Colonic mucosa (tissue), 4 donors: ENCODE results near the gene DLG3. TPM values are rescaled to one million over a fixed set of nuclear protein-coding genes. Genes with fewer than 3 reads are reported as not detected.
"Not testable (repeated sequence)": the region's sequence is repeated elsewhere in the genome, so short reads cannot be mapped to it uniquely, and the experiment has no call there.

Source experiments
- DNase-seq: peaks from one replicate; pipeline ENCODE4 v3.0.0-alpha.2; 2020
- H3K27ac ChIP-seq: fragments of 200-600 bp; one replicate; pipeline ENCODE4 v1.8.0; 2021
- H3K27me3 ChIP-seq: fragments of 200-600 bp; one replicate; pipeline ENCODE4 v1.8.0; 2021
- H3K36me3 ChIP-seq: fragments of 200-600 bp; one replicate; pipeline ENCODE4 v1.8.0; 2021
- H3K4me1 ChIP-seq: fragments of 200-600 bp; one replicate; pipeline ENCODE4 v1.8.0; 2021; ENCODE audit warnings: mild to moderate bottlenecking
- H3K4me3 ChIP-seq: fragments of 200-600 bp; one replicate; pipeline ENCODE4 v1.8.0; 2021
- H3K9ac ChIP-seq, 2 donors: one replicate each; pipeline ENCODE4 v1.7.0; 2013; ENCODE audit warnings: control low read depth in 2 of 2, low read depth in 2 of 2, low read length in 2 of 2
- H3K9me3 ChIP-seq: fragments of 200-600 bp; one replicate; pipeline ENCODE4 v1.8.0; 2021
- intact Hi-C: fragments of 100-400 bp; cut with DNase I; formaldehyde crosslinking; loops from one replicate; pipeline ENCODE4 v1.14.1; 2022
- total RNA-seq, 2 donors: library from RNA; stranded (reverse); fragmentation: NEBNext Ultra II Directional in 1 of 2; extraction: Animal tissue kit (Norgen Biotek cat#: 25700) in 1 of 2; gene quantifications; one replicate each; pipeline ENCODE4 v1.2.1, GENCODE V29; 2021
- TF ChIP-seq, protein P1 (sequence below): fragments of 200-600 bp; IDR thresholded peaks from one replicate; pipeline ENCODE4 v1.8.0; 2022; ENCODE audit warnings: antibody characterized with exemption, mild to moderate bottlenecking
- donor health status: healthy.
- donor health status: DM: no; HTN: no; CAD: no.
- donor health status: DM: no; HTN: no; CAD: no.

DLG3 gene
- total RNA-seq, 2 donors from 2014 or later: 68.9 to 78.9 TPM

DNA sequence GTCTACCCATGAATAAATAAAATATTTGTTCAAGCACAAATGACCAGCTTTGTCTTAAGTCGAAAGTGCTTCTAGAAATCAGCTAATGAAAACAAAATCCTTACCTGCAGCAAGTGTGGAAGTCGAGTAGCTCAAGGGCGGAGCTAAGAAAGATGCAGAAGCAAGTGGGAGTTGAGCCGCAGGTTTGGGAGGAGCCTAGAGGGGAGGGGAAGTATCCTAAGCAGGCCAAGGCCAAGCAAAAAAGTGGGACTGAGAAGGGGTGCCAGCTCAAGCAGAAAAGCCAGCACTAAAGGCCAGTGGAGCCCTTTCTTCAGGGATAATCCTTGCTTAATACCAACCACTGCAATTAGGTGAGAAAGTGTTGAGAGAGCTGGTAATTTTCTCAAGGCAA lies 60.8 kb downstream of the DLG3 start:
- no peaks in the 10 kb centered on the region for H3K9me3 ChIP-seq
- no peaks in the 10 kb centered on the region for H3K4me1 ChIP-seq
- intact Hi-C loops: no loop called here
- no peak overlapping the region for H3K27ac ChIP-seq
- DNase-seq: no peak
- peaks cover 2% of the 10 kb centered on the region for H3K27me3 ChIP-seq
- no peak overlapping the region for H3K9ac ChIP-seq
- TF ChIP-seq, protein P1, sequence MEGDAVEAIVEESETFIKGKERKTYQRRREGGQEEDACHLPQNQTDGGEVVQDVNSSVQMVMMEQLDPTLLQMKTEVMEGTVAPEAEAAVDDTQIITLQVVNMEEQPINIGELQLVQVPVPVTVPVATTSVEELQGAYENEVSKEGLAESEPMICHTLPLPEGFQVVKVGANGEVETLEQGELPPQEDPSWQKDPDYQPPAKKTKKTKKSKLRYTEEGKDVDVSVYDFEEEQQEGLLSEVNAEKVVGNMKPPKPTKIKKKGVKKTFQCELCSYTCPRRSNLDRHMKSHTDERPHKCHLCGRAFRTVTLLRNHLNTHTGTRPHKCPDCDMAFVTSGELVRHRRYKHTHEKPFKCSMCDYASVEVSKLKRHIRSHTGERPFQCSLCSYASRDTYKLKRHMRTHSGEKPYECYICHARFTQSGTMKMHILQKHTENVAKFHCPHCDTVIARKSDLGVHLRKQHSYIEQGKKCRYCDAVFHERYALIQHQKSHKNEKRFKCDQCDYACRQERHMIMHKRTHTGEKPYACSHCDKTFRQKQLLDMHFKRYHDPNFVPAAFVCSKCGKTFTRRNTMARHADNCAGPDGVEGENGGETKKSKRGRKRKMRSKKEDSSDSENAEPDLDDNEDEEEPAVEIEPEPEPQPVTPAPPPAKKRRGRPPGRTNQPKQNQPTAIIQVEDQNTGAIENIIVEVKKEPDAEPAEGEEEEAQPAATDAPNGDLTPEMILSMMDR: no peak
- H3K4me3 ChIP-seq: no peak overlapping the region
- H3K36me3 ChIP-seq: no peaks in the 10 kb centered on the region

GRCh38 chrX:70508296-70508911 lies 63.8 kb downstream of the DLG3 start:
- Histone ChIP-seq H3K27me3 (peaks cover 3% of the 10 kb centered on the region), H3K36me3 (no peaks in the 10 kb centered on the region), H3K9ac (no peak overlapping the region), H3K27ac (no peak overlapping the region), H3K4me1 (no peaks in the 10 kb centered on the region), H3K4me3 (no peak overlapping the region), H3K9me3 (no peaks in the 10 kb centered on the region)
- DNase-seq: no peak
- TF ChIP-seq, protein P1: no peak
- intact Hi-C loops: no loop called here

- no peak for DNase-seq
- H3K27ac ChIP-seq: no peak overlapping the region
- no peak overlapping the region for H3K4me3 ChIP-seq
- H3K9ac ChIP-seq: no peak overlapping the region
- H3K4me1 ChIP-seq: no peaks in the 10 kb centered on the region
- intact Hi-C loops: no loop called here
- TF ChIP-seq, protein P1: no peak
- H3K36me3 ChIP-seq: no peaks in the 10 kb centered on the region
- H3K27me3 ChIP-seq: peaks cover 3% of the 10 kb centered on the region
- H3K9me3 ChIP-seq: no peaks in the 10 kb centered on the region
These were observed 64.4 kb downstream of the DLG3 start for GRCh38 chrX:70509078-70509477.

GRCh38 chrX:70515270-70515669 lies 70.6 kb downstream of the DLG3 start:
- H3K27ac ChIP-seq, H3K27me3 ChIP-seq, H3K4me3 ChIP-seq, H3K4me1 ChIP-seq, DNase-seq, H3K9ac ChIP-seq, H3K36me3 ChIP-seq, intact Hi-C loops, H3K9me3 ChIP-seq: not testable (repeated sequence)

DNA sequence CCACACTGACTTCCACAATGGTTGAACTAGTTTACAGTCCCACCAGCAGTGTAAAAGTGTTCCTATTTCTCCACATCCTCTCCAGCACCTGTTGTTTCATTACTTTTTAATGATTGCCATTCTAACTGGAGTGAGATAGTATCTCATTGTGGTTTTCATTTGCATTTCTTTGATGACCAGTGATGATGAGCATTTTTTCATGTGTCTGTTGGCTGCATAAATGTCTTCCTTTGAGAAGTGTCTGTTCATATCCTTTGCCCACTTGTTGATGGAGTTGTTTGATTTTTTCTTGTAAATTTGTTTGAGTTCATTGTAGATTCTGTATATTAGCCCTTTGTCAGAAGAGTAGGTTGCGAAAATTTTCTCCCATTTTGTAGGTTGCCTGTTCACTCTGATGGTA lies 71.1 kb downstream of the DLG3 start:
- H3K9me3 ChIP-seq, H3K27me3 ChIP-seq, H3K36me3 ChIP-seq, H3K4me1 ChIP-seq, H3K27ac ChIP-seq, H3K4me3 ChIP-seq, DNase-seq, intact Hi-C loops, H3K9ac ChIP-seq: not testable (repeated sequence)

DNA sequence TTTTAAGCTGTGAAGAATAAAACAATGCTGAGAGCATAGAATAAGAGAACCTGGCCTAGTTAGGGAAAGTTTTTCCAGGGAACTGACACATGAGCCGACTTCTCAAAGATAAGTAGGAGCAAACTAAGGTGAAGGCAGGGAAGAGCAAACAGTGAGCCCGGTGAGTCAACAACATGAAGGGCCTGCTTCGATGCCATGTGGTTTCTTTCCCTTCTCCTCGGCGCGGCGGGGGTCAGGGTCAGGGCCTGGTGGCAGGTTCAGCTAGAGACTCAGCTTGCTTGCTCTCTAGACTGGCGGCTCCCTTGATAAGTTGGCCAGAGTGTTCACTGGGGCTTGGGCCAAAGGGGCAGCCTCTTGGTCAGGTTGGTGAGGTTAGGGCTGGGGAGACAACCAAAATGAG lies 81.1 kb downstream of the DLG3 start:
- no peak overlapping the region for H3K9ac ChIP-seq
- H3K9me3 ChIP-seq: no peaks in the 10 kb centered on the region
- H3K27me3 ChIP-seq: no peaks in the 10 kb centered on the region
- peak; percentile 28 for DNase-seq
- no peaks in the 10 kb centered on the region for H3K36me3 ChIP-seq
- TF ChIP-seq, protein P1: no peak
- H3K4me3 ChIP-seq: no peak overlapping the region
- no peak overlapping the region for H3K27ac ChIP-seq
- no peaks in the 10 kb centered on the region for H3K4me1 ChIP-seq
- intact Hi-C loops: no loop called here
